ENCODE measurements around the gene CTSL.

CTSL gene

DNA sequence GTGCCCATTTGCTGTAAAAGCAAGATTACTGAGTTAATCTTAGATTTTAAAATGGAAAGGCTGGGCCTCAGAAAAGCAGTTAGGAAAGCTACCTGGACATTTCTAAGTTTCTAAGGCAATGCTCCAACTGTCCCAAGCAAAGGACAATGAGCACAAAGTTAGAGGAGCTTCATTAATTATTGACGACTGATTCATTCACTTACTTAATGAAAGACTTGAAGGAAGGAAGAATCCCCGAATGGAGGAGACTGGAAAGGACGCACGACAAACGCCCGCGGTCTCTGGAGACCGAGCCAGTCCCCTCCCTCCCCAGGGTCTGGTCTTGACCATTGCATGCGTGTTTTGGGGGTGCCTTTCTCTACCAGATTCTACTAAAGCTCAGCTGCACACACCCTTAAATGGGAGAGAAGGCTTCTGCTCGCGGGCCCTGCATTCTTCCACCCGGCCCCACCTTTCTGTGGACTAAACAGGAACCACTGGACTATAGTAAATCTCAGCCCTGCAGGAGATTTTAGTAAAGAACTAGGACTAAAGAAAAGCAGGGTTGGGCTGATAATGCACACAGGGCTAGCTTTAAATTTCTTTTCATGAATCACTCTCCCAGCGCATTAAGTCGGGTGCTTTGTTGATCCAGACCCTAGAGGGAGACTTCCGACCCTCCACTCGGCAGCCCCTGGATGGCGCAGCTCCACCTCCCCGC lies 44.8 kb downstream of the CTSL start:
- no peak for FAIRE-seq
- no peak for TF ChIP-seq POLR2A (IDR thresholded peaks at IDR 0.05; ENCODE audit: low read depth, low read length)
- no peak for DNase-seq (ENCODE audit: insufficient read length, low spot score)

DNA sequence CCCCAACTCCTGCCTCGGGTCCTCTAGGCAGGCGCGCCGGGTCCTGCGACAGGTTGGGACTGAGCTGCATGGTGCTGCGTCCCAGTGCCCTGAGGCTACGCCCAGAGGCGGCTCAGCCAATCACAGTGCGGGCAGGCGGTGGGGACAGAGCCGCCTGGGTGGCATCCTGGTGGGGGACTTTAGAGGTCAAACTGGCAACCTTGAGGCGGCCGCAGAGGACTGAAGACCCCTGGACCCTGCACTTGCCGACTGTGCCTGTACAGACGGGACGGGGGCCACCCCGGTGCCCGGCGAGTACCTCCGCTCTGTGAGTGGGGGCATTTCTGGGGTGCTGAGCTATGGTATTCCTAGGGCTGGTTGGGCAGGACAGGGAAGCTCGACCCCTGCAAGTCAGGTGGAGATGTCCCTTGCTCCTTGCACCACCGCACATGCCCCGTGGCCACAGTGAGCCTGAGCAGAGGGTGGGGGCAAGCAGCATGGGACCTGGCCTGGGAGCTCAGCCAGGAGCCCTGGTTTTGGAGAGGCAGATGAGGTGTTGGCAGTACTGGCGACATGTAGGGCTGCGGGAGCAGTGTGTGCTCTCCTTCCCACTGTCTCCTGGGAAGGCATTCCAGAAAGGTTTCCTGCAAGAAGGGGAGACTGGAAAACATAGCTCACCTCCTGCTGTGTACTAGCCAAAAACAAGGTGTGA lies 45.5 kb downstream of the CTSL start:
- no peak for TF ChIP-seq POLR2A (IDR thresholded peaks at IDR 0.05; ENCODE audit: low read depth, low read length)
- DNase-seq (ENCODE audit: insufficient read length, low spot score) (no peak), FAIRE-seq (no peak)

DNA sequence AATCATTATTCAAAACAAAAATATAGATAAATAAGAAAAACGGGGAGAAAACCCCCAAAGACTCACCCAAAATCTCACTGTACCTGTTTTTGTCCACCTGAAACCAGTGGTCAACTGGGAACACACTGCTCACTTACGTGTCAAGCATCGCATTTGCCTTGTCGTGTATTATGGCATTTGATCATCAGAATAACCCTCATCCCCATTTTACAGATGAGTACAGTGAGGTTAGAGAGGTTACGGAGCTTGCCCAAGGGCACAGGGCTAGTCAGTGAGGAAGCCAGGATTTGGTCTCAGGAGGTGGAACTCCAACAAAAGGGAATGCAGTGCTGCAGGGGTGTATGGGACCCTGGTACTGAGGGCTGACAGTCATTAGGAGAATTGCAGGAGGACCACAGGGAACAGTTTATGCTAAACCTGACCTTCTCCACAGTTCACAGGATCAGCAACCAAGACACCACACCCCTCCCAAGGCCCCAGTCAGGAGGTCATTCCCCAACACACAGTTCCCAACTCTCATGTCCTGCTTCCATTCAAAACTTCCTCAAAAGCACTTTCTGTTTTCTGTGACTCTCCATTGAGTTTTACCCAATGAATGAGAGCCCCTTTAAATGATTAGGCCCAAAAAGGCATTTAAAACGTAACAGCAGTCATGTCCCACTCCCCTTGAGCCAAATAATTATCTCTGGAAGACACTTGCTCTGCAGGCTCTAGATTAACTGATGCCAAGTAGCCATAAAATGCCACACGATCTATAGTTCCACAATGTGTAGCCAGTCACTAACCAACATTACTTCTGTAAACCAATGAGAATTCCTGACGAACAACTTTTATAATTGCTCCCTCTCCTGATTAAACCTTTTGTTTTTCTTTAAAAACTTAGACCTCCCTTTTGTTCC lies 50.8 kb downstream of the CTSL start:
- TF ChIP-seq POLR2A (IDR thresholded peaks at IDR 0.05; ENCODE audit: low read depth, low read length) = no peak
- no peak for FAIRE-seq
- no peak for DNase-seq (ENCODE audit: insufficient read length, low spot score)

DNA sequence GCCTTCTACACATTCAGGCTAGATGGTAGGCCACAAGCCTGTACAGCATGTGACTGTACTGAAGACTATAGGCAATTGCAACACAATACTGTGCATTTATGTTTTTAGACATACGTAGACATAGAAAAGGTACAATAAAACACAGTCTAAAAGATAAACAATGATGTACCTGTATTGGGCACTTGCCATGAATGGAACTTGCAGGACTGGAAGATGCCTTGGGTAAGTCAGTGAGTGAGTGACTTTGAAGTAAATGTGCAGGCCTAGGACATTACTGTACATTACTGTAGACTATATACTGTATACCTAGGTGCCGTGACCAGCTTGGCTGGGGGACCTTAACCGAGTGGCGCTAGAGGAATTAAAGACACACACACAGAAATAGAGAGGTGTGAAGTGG lies 53.1 kb downstream of the CTSL start:
- DNase-seq (ENCODE audit: insufficient read length, low spot score) (no peak), FAIRE-seq (no peak)
- no peak for TF ChIP-seq POLR2A (IDR thresholded peaks at IDR 0.05; ENCODE audit: low read depth, low read length)

Measured in H54 (cell line).